NCI-H82 (cell line): Measurements from ENCODE around the gene LCMT1.
"Not testable (repeated sequence)": the region's sequence is repeated elsewhere in the genome, so short reads cannot be mapped to it uniquely, and the experiment has no call there.

ENCODE experiments used
- DNase-seq: peaks from one replicate; lab custom pipeline; 2025; lab: John Stamatoyannopoulos, UW

The LCMT1 gene

DNA sequence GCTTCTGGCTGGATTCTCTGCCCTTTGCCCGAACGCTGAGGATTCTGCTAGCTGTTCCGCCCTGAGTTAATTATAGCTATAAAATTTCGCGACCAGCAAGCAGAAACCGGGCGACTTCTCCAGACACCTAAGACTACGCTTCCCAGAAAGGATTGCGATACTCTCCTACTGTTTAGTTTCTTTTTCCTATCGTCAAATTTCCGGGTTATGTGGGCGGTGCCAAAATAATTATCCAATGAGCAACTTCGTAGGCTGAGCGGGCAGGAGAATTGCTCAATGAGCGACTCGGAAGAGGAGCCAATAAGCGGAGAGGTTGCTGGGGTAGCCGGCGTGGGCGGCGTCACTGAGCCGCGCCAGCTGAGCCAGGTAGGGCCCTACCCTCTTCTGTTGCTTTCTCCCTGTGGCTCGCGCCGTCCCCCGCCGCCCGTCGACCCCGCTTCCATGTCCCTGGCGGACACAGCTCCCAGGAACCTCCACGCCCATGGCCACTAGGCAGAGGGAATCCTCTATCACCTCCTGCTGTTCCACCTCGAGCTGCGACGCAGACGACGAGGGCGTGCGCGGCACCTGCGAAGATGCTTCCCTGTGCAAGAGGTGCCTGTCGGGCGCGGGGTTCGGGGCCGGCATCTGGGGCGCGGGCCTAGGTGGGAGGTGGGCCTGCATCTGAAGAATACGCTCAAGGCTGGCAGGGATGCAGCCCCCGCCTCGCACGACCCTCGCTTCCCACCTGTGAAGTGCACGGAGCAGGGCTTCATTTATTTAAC lies at the start of gene LCMT1:
Gene LCMT1 (plus strand): TSS at position 340 of the 764 bp plus-strand sequence. CDS start 142 bp downstream, at position 482.
- DNase-seq, result peak; percentile 99

GRCh38 chr16:25063102-25063501 lies 48.4 kb upstream of the LCMT1 start:
- no peak for DNase-seq

DNA sequence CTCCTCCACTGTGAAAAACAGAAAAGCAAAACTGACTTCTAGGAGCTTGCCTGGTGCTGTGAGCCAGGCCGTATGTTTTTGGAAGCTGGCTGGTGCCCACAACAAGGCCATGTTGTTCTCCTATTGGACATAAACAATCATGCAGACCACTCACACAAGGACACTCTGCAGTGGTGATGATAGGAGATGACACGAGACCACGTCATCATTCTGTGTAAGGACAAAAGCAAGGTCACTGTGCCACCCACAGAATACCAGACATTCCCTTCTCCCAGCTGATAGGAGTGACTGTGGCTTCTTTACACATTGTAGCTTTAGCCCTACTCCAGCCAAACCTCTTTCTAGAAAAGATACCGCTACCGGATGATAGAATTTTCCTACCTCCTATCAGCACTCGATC lies 47.7 kb upstream of the LCMT1 start:
- no peak for DNase-seq

- DNase-seq, result not testable (repeated sequence)
Measured at GRCh38 chr16:25064281-25064680, 47.3 kb upstream of the LCMT1 start.

GRCh38 chr16:25064937-25065336 lies 46.6 kb upstream of the LCMT1 start:
- DNase-seq, result no peak

- DNase-seq, result no peak
Measured at GRCh38 chr16:25065899-25066298, 45.6 kb upstream of the LCMT1 start.

GRCh38 chr16:25066426-25066746 lies 45.2 kb upstream of the LCMT1 start:
- DNase-seq, result no peak

GRCh38 chr16:25066747-25067631 lies 44.6 kb upstream of the LCMT1 start:
- peak; percentile 85 for DNase-seq

DNA sequence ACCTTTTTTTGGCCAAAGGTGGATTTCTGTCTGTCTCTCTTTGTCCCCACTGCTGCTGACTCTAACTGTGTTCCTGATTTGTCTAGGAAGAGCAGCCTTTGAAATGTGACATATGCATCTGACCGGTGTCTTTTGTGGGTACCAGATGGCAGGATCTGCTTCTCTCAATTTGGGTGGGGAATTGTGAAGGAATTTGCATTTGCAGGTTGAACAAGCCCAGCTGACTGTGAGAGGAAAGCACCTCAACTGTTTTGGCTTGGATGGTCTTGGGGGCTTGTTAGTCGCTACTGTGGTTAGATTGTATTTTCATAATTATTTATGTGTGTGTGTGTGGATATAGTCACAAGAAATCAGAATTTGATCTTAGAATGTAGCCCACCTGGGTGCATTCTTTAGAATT lies 37.7 kb upstream of the LCMT1 start:
- no peak for DNase-seq

DNA sequence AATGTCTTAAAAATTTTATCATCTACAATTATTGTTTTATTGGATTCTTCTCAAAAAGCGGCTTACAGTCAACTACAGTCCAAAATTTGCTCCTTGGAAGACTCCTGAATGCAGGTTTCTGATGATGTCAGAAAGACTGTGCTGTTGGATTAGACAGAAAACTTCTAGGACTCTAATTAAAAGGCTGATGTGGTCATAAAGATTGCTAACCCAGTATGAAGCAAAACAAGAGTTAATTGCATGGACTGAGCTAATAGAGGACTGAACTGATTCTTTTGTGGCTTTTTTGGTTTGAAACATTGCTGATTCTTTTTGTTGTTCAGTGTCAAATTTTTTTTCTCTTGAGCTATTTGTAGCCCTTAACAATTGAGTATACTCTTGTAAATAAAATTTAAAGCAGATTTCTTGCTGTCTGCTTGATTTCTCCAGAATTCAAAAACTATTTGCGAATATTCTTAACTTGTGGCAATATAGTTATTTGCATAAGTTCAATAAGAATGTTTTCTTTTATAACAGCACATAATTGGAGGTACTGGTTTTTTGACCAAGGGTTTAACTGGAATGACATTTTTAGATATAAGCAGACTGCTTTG lies 33.1 kb upstream of the LCMT1 start:
- DNase-seq, result no peak

GRCh38 chr16:25079637-25080378 lies 31.7 kb upstream of the LCMT1 start:
- no peak for DNase-seq

- DNase-seq, result no peak
Measured at GRCh38 chr16:25080420-25081131, 31.0 kb upstream of the LCMT1 start.

DNA sequence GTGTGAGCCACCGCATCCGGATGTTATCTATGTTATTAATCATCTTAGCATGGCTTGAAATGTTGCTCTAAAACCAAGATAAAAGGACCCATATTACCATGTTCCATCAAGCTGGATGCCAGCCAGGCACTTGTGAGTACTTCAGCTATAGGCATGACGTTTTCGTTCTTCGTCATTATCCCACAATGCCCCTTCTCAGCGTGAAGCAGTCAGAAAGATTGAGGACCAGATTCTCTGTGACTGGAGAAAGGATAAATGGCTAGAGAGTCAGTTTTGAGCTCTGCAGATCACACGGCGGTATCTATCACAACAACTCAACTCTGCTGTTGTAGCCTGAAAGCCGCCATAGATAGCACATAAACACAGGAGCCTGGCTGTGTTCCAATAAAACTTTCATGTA lies 29.8 kb upstream of the LCMT1 start:
- DNase-seq, result no peak

DNA sequence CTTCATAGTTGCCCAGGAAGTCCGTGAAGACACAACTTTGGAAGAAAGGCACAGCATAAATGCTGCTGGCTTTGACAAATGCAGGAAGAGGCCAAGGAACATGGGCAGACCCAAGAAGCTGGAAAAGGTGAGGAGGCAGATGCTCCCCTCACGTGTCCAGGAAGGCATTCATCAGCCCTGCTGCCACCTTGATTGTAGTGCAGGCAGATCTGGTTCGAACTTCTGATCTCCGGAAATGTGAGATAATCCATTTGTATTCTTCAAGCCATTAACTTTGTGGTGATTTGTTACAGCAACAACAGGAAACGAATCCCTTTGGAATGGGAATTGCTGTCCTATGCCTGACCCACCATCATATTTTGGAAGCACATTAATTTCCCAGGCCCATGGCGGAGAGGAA lies 28.5 kb upstream of the LCMT1 start:
- peak; percentile 66 for DNase-seq

DNA sequence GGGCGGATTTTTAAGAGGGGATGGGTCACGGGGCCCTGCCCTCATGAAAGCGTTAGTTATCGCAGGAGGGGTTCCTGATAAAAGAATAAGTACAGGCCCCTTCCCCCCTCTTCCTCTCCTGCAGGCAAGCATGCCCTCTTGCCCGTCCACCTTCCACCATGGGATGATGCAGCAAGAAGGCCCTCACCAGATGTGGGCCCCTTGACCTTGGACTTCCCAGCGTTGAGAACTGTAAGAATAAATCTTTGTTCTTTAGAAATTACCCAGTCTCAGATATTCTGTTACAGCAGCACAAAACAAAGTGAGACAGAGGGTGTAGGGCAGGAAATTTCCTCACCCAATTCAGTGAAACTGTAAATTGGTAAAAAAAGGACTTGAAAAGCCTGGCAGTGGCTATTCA lies 27.8 kb upstream of the LCMT1 start:
- no peak for DNase-seq

GRCh38 chr16:25084797-25085196 lies 26.7 kb upstream of the LCMT1 start:
- DNase-seq, result no peak

GRCh38 chr16:25087761-25088160 lies 23.8 kb upstream of the LCMT1 start:
- no peak for DNase-seq

GRCh38 chr16:25089351-25089750 lies 22.2 kb upstream of the LCMT1 start:
- no peak for DNase-seq

- DNase-seq, result no peak
Measured at GRCh38 chr16:25092441-25092840, 19.1 kb upstream of the LCMT1 start.

GRCh38 chr16:25093208-25094061 lies 18.1 kb upstream of the LCMT1 start:
- no peak for DNase-seq

- DNase-seq, result no peak
Measured at GRCh38 chr16:25094596-25094995, 16.9 kb upstream of the LCMT1 start.
